CD4-positive, alpha-beta T cell treated with Interleukin-10 for 1 hour (primary cell): Measurements from ENCODE around the gene CDH13.

Experiments
- DNase-seq: peaks from one replicate; pipeline ENCODE4 v3.0.0-alpha.2; 2020

The CDH13 gene

GRCh38 chr16:83070416-83071209 lies 443.8 kb downstream of the CDH13 start:
- DNase-seq, result no peak

- no peak for DNase-seq
Measured at GRCh38 chr16:83075956-83076355, 449.2 kb downstream of the CDH13 start.

GRCh38 chr16:83083361-83083760 lies 456.6 kb downstream of the CDH13 start:
- DNase-seq, result no peak

- no peak for DNase-seq
Measured at GRCh38 chr16:83085660-83086059, 458.9 kb downstream of the CDH13 start.

- no peak for DNase-seq
Measured at GRCh38 chr16:83095941-83096692, 469.3 kb downstream of the CDH13 start.

GRCh38 chr16:83098536-83098935 lies 471.8 kb downstream of the CDH13 start:
- no peak for DNase-seq

GRCh38 chr16:83100679-83101078 lies 473.9 kb downstream of the CDH13 start:
- no peak for DNase-seq

- no peak for DNase-seq
Measured at GRCh38 chr16:83102336-83102735, 475.6 kb downstream of the CDH13 start.

- no peak for DNase-seq
Measured at GRCh38 chr16:83105279-83106077, 478.7 kb downstream of the CDH13 start.

GRCh38 chr16:83109490-83110125 lies 482.8 kb downstream of the CDH13 start:
- DNase-seq, result no peak

GRCh38 chr16:83110269-83110668 lies 483.5 kb downstream of the CDH13 start:
- no peak for DNase-seq

- DNase-seq, result no peak
Measured at GRCh38 chr16:83113317-83113716, 486.5 kb downstream of the CDH13 start.

- no peak for DNase-seq
Measured at GRCh38 chr16:83113811-83114210, 487.0 kb downstream of the CDH13 start.

- no peak for DNase-seq
Measured at GRCh38 chr16:83115491-83116232, 488.9 kb downstream of the CDH13 start.

GRCh38 chr16:83116274-83116892 lies 489.6 kb downstream of the CDH13 start:
- DNase-seq, result no peak

- DNase-seq, result no peak
Measured at GRCh38 chr16:83117810-83118209, 491.0 kb downstream of the CDH13 start.

GRCh38 chr16:83118365-83118764 lies 491.6 kb downstream of the CDH13 start:
- DNase-seq, result no peak

GRCh38 chr16:83125999-83126568 lies 499.3 kb downstream of the CDH13 start:
- DNase-seq, result no peak

GRCh38 chr16:83128041-83128440 lies 501.3 kb downstream of the CDH13 start:
- DNase-seq, result no peak

- DNase-seq, result no peak
Measured at GRCh38 chr16:83130039-83130438, 503.3 kb downstream of the CDH13 start.

- DNase-seq, result no peak
Measured at GRCh38 chr16:83134638-83135037, 507.9 kb downstream of the CDH13 start.
